ENCODE data around the gene ARHGEF16. TPM values are rescaled to one million over a fixed set of nuclear protein-coding genes. Genes with fewer than 3 reads are reported as not detected.

The ARHGEF16 gene
- total RNA-seq = 10 to 100 TPM in 3 of 4 donors, 1 to 10 TPM in 1; 8.4 to 24.6 (median 22.4) TPM

DNA sequence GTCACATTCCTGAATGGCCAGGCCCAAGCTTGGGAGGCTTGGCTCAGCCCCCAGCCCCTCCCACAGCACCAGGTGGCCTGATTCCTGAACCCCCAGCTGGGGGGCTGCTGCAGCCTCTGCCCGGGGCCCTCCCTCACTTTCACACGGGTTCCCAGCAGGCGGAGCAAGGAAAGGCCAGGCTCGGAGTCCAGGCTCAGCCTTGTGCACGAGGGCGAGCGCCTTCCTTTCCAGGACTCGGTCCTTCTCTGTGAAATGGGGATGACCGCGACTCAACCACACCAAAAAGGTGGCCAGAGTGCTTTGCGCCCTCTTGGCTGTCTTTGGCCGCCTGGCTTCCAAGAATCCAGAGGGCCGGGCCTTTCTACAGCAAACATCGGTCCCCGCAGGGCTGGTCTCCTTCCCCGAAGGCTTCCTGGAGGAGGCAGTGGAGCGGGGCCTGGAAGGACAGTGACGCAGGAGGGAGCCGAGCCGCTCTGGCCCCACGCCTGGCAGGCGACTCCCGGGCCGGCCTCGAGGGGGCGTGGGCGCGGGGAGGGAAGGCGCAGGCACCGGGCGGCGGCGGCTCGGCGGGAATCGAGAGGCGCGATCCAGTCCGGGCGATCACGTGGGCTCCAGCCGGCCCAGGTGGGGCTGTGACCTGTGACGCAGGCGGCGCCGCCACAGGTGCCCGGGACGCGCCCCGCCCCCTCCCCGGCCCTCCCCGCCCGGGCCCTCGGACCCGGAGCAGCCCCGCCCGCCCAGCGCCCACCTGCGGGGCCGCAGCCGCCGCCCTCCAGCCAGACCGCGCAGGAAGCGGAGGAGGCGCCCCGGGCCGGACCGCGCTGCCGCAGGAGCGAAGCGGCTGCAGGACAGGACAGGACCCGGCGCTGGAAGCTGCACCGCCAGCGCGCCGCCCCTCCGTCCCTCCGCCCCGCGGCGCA is at the start of gene ARHGEF16:
ARHGEF16 (plus strand) TSS at position 775 of the 920 bp plus-strand sequence. CDS start 8,420 bp downstream, outside the sequence.
- TF ChIP-seq, protein P1, sequence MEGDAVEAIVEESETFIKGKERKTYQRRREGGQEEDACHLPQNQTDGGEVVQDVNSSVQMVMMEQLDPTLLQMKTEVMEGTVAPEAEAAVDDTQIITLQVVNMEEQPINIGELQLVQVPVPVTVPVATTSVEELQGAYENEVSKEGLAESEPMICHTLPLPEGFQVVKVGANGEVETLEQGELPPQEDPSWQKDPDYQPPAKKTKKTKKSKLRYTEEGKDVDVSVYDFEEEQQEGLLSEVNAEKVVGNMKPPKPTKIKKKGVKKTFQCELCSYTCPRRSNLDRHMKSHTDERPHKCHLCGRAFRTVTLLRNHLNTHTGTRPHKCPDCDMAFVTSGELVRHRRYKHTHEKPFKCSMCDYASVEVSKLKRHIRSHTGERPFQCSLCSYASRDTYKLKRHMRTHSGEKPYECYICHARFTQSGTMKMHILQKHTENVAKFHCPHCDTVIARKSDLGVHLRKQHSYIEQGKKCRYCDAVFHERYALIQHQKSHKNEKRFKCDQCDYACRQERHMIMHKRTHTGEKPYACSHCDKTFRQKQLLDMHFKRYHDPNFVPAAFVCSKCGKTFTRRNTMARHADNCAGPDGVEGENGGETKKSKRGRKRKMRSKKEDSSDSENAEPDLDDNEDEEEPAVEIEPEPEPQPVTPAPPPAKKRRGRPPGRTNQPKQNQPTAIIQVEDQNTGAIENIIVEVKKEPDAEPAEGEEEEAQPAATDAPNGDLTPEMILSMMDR (IDR thresholded peaks at IDR 0.05) = peak; percentile 27 to 74 (median 52)
- peak in 1 of 4 donors; percentile 15 for TF ChIP-seq POLR2A (IDR thresholded peaks at IDR 0.05)
- Histone ChIP-seq H3K9me3 (no peaks in the 10 kb centered on the region), H3K27ac (peak within 1 kb of the TSS; percentile 72 to 85 (median 80)), H3K4me1 (peaks cover 36 to 64% (median 40%) of the 10 kb centered on the region in 3 donors), H3K27me3 (peaks cover 0 to 64% (median 2%) of the 10 kb centered on the region in 4 donors), H3K36me3 (no peaks in the 10 kb centered on the region), H3K4me3 (peak within 1 kb of the TSS; percentile 53 to 83 (median 68))
- no CpG with 5 or more reads among the region's 84 CpGs for WGBS, 2 donors
- intact Hi-C loops (cut with DNase I) = loop anchor here (5.0 kb wide), 1 partner anchor 168 kb away; no protein-coding TSS in a partner anchor
- no peak for DNase-seq

DNA sequence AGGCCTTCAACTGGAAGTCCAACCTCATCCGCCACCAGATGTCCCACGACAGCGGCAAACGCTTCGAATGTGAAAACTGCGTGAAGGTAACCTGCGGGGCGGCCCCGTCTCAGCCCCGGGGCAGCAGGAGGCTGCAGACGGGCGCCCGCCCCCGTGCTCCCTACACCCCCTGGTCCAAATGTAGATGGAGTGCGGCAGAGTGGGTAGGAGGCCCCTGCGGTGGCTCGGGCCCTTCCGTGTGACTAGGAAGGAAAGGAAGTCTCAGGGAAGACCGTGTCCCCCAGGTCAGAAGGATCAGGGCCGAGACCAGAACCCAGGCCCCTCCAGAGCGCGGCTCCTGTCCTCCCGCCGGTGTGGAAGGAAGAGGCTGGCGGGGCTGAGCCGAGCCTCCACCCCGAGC is 49.7 kb upstream of the ARHGEF16 start:
- H3K4me1 ChIP-seq = peaks cover 0 to 19% (median 6%) of the 10 kb centered on the region in 3 donors
- no peaks in the 10 kb centered on the region for H3K9me3 ChIP-seq
- peaks cover 0 to 81% (median 0%) of the 10 kb centered on the region in 4 donors for H3K27me3 ChIP-seq
- no peak for DNase-seq
- no peaks in the 10 kb centered on the region for H3K36me3 ChIP-seq
- WGBS, 2 donors = 83% methylated on average over 10 to 14 of the region's 27 CpGs
- TF ChIP-seq, protein P1 (IDR thresholded peaks at IDR 0.05) = no peak
- TF ChIP-seq POLR2A (IDR thresholded peaks at IDR 0.05) = no peak
- intact Hi-C loops (cut with DNase I) = no loop called here
- H3K27ac ChIP-seq = no peak overlapping the region
- H3K4me3 ChIP-seq = no peak overlapping the region

DNA sequence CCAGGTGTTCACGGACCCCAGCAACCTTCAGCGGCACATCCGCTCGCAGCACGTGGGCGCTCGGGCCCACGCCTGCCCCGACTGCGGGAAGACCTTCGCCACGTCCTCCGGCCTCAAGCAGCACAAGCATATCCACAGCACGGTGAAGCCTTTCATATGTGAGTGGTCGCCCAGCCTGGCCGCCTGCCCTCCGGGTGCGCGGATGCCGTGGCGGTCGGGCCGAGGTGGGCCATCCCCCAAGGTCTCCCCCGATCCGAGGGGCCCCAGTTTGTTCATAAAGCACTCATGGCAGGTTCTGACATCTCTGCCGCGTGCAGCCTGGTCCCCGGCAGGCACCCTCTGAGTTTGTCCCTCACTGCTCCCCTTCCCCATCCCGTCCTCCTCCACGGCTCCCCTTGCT is 49.0 kb upstream of the ARHGEF16 start:
- Histone ChIP-seq H3K36me3 (no peaks in the 10 kb centered on the region), H3K4me3 (no peak overlapping the region), H3K9me3 (no peaks in the 10 kb centered on the region), H3K4me1 (peaks cover 0 to 19% (median 6%) of the 10 kb centered on the region in 3 donors), H3K27ac (no peak overlapping the region), H3K27me3 (peaks cover 0 to 80% (median 0%) of the 10 kb centered on the region in 4 donors)
- WGBS, 2 donors = 55 to 75% methylated on average over 12 to 18 of the region's 30 CpGs
- DNase-seq = no peak
- TF ChIP-seq POLR2A (IDR thresholded peaks at IDR 0.05) = no peak
- TF ChIP-seq, protein P1 (IDR thresholded peaks at IDR 0.05) = no peak
- intact Hi-C loops (cut with DNase I) = no loop called here

DNA sequence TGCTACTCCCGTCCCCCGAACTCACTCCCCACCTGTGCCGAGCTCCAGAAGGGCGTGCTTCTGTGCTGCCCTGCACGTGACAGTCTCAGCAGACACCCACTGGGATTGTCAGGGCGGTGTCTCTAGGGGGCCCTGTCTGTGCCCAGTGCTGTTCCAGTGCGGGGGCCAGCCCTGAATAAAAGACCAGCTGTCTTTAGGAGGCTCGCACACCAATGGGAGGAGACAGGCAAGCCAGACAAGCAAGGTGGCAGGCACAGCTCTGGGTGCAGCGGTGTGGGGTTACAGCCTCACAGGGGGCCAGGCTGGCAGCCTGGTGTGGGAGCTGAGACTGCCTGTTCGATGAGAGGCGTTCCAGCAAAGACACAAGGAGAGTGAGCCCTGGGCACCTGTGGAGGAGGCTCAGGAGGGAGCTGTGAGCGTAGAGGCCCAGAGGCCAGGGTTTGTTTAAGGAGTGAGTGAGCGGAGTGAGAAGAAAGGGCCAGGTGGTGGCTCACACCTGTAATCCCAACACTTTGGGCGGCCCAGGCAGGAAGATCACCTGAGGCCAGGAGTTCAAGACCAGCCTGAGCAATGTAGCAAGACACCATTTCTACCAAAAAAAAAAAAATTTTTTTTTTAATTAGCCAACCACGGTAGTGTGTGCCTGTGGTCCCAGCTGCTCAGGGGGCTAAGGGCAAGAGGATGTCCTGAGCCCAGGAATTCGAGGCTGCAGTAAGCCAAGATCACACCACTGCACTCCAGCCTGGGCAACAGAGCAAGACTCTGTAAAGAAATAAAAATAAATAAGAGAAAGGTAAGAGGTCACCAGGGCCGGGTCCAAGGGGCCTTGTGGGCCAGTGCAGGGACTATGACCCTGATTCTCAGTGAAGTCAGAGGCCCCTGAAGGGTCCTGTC is 48.2 kb upstream of the ARHGEF16 start:
- WGBS, 2 donors = 68 to 73% methylated on average over 12 to 13 of the region's 17 CpGs
- intact Hi-C loops (cut with DNase I) = no loop called here
- H3K27me3 ChIP-seq = peaks cover 0 to 80% (median 0%) of the 10 kb centered on the region in 4 donors
- H3K27ac ChIP-seq = no peak overlapping the region
- no peaks in the 10 kb centered on the region for H3K9me3 ChIP-seq
- H3K4me3 ChIP-seq = no peak overlapping the region
- TF ChIP-seq POLR2A (IDR thresholded peaks at IDR 0.05) = no peak
- TF ChIP-seq, protein P1 (IDR thresholded peaks at IDR 0.05) = no peak
- H3K4me1 ChIP-seq = peaks cover 0 to 19% (median 6%) of the 10 kb centered on the region in 3 donors
- no peak for DNase-seq
- H3K36me3 ChIP-seq = no peaks in the 10 kb centered on the region

All from esophagus squamous epithelium (tissue), 5 donors.